K562 (cell line): ENCODE measurements around the gene BLVRA. TPM values are rescaled to one million over a fixed set of nuclear protein-coding genes. Genes with fewer than 3 reads are reported as not detected.

Experiments used
- CHCHD3 ChIP-seq: fragments of 250-450 bp; sonication (Bioruptor Pico); IDR thresholded peaks from 2 replicates; pipeline ENCODE4 v2.1.2; 2022; ENCODE audit warnings: mild to moderate bottlenecking
- HIVEP1 ChIP-seq: fragments of 250-450 bp; sonication (Bioruptor Pico); IDR thresholded peaks from 2 replicates; pipeline ENCODE4 v1.4.0; 2020; ENCODE audit warnings: mild to moderate bottlenecking
- HNRNPLL ChIP-seq: fragments of 200-400 bp; formaldehyde crosslinking; IDR thresholded peaks from 2 replicates; pipeline ENCODE4 v1.6.1; 2017; ENCODE audit warnings: low read length, low read depth, mild to moderate bottlenecking; ENCODE audit not compliant: poor library complexity, severe bottlenecking
- MAZ ChIP-seq, 2 experiments: fragments of 450-650 bp in 1 of 2; sonication (generic) in 1 of 2; formaldehyde crosslinking; IDR thresholded peaks in 1 of 2; conservative IDR thresholded peaks in 1 of 2; 2 replicates each; pipeline versions ENCODE4 v1.4.0 to v1.5.0; 2020; ENCODE audit warnings: mild to moderate bottlenecking in 1 of 2, missing genetic modification reagents in 1 of 2
- PHF20 ChIP-seq: fragments of 450-650 bp; IDR thresholded peaks from 2 replicates; pipeline ENCODE4 v1.6.1; 2018; ENCODE audit not compliant: partially characterized antibody
- POLR2B ChIP-seq: fragments of 450-650 bp; IDR thresholded peaks from 2 replicates; pipeline ENCODE4 v1.6.1; 2018; ENCODE audit warnings: low read depth; ENCODE audit not compliant: partially characterized antibody
- SP1 ChIP-seq: sonication (generic); formaldehyde crosslinking; IDR thresholded peaks from 2 replicates; pipeline ENCODE4 v1.8.1; 2022; ENCODE audit warnings: mild to moderate bottlenecking, missing genetic modification reagents
- SUPT5H ChIP-seq: fragments of 450-650 bp; IDR thresholded peaks from 2 replicates; pipeline ENCODE4 v1.6.1; 2016
- ZNF263 ChIP-seq: sonication (generic); formaldehyde crosslinking; IDR thresholded peaks from 2 replicates; pipeline ENCODE4 v1.8.0; 2022; ENCODE audit warnings: mild to moderate bottlenecking, missing genetic modification reagents, borderline replicate concordance
- ZNF696 ChIP-seq: fragments of 250-450 bp; sonication (Bioruptor Pico); conservative IDR thresholded peaks from 2 replicates; pipeline ENCODE4 v1.4.0; 2020; ENCODE audit warnings: mild to moderate bottlenecking, moderate library complexity
- polyA plus RNA-seq, 8 experiments: library from polyadenylated mRNA; depleted of rRNA in 4 of 8; stranded (reverse) in 5 of 8; unstranded in 3 of 8; fragments of >200 nt; fragmentation: Nextera tagmentation in 2 of 8; fragmentation: Illumina TruSeq in 1 of 8; extraction: Ambion mirVana in 2 of 8; extraction: Trizol in 1 of 8; gene quantifications; 2 replicates each; pipeline versions ENCODE4 v1.2.1 to v1.2.3, GENCODE V29; 2011 to 2014; ENCODE audit warnings: inconsistent platforms in 1 of 8, missing spikeins in 1 of 8
- total RNA-seq, 7 experiments: library from RNA; depleted of rRNA in 6 of 7; stranded (reverse); fragments of >200 nt in 6 of 7; fragmentation: Illumina TruSeq in 2 of 7; extraction: Trizol in 2 of 7; gene quantifications; 2 replicates each; pipeline versions ENCODE4 v1.2.1 to v1.2.3, GENCODE V29; 2011 to 2021; ENCODE audit warnings: low replicate concordance in 1 of 7
- TF ChIP-seq, protein P1 (sequence below): fragments of 250-450 bp; sonication (Bioruptor Pico); IDR thresholded peaks from 2 replicates; pipeline ENCODE4 v1.4.0; 2020
- TF ChIP-seq, protein P2 (sequence below): fragments of 250-450 bp; sonication (Bioruptor Pico); IDR thresholded peaks from 2 replicates; pipeline ENCODE4 v1.5.0; 2022; ENCODE audit warnings: mild to moderate bottlenecking
- TF ChIP-seq, protein P3 (sequence below), 2 experiments: fragments of 450-650 bp in 1 of 2; sonication (generic) in 1 of 2; formaldehyde crosslinking in 1 of 2; IDR thresholded peaks in 1 of 2; conservative IDR thresholded peaks in 1 of 2; 2 replicates each; pipeline versions ENCODE4 v1.6.1 to v1.8.1; 2016 to 2023; ENCODE audit warnings: mild to moderate bottlenecking in 2 of 2, moderate library complexity in 2 of 2, inconsistent platforms in 1 of 2, missing genetic modification reagents in 1 of 2
- TF ChIP-seq, protein P4 (sequence below): sonication (generic); formaldehyde crosslinking; IDR thresholded peaks from 2 replicates; pipeline ENCODE4 v1.8.0; 2022; ENCODE audit warnings: missing genetic modification reagents, mild to moderate bottlenecking, moderate library complexity, borderline replicate concordance

BLVRA gene
- total and polyA plus RNA-seq, 9 of the 15 experiments (the other 6 are each of a cell fraction or from before 2014, with no cell fraction given), result 48.5 to 147 (median 61.5) TPM

DNA sequence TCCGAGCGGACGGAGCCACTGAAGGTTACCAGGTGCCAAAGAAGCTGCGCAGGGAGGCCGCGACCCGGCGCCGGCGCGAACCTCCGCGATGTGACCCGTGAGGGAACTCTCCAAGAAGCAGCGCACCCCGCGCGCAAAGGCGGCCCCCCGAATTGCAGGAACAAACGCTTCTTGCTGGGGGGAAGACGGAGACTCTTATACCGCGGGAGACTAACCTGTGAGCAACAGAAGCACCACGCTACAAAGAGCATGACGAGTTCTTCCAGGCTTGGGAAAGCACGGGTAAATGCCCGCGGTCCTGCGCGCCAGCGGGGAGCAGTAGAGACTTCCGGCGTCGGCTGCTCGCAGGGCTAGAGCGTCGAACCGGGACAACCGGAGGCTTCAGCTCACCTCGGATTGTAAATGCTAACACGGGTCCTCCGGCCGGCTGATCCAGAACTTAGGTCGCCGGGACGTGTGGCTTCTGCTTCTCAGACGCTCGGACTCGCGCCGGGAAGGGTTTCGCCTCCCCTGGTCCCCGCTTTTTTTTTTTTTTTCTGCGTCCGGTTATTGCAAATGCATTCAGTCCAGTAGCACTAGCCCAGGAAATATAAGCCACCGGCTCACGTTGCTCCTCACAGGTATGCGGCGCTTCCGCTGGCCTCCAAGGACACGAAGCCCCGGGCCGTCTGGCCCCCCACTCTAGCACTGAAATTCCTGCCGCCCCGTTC lies 29.1 kb upstream of the BLVRA start, which contains the start of gene COA1 (continued):
- TF ChIP-seq, protein P1, sequence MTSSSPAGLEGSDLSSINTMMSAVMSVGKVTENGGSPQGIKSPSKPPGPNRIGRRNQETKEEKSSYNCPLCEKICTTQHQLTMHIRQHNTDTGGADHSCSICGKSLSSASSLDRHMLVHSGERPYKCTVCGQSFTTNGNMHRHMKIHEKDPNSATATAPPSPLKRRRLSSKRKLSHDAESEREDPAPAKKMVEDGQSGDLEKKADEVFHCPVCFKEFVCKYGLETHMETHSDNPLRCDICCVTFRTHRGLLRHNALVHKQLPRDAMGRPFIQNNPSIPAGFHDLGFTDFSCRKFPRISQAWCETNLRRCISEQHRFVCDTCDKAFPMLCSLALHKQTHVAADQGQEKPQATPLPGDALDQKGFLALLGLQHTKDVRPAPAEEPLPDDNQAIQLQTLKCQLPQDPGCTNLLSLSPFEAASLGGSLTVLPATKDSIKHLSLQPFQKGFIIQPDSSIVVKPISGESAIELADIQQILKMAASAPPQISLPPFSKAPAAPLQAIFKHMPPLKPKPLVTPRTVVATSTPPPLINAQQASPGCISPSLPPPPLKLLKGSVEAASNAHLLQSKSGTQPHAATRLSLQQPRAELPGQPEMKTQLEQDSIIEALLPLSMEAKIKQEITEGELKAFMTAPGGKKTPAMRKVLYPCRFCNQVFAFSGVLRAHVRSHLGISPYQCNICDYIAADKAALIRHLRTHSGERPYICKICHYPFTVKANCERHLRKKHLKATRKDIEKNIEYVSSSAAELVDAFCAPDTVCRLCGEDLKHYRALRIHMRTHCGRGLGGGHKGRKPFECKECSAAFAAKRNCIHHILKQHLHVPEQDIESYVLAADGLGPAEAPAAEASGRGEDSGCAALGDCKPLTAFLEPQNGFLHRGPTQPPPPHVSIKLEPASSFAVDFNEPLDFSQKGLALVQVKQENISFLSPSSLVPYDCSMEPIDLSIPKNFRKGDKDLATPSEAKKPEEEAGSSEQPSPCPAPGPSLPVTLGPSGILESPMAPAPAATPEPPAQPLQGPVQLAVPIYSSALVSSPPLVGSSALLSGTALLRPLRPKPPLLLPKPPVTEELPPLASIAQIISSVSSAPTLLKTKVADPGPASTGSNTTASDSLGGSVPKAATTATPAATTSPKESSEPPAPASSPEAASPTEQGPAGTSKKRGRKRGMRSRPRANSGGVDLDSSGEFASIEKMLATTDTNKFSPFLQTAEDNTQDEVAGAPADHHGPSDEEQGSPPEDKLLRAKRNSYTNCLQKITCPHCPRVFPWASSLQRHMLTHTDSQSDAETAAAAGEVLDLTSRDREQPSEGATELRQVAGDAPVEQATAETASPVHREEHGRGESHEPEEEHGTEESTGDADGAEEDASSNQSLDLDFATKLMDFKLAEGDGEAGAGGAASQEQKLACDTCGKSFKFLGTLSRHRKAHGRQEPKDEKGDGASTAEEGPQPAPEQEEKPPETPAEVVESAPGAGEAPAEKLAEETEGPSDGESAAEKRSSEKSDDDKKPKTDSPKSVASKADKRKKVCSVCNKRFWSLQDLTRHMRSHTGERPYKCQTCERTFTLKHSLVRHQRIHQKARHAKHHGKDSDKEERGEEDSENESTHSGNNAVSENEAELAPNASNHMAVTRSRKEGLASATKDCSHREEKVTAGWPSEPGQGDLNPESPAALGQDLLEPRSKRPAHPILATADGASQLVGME (CRISPR knock-in tag), result no peak
- TF ChIP-seq, protein P2, sequence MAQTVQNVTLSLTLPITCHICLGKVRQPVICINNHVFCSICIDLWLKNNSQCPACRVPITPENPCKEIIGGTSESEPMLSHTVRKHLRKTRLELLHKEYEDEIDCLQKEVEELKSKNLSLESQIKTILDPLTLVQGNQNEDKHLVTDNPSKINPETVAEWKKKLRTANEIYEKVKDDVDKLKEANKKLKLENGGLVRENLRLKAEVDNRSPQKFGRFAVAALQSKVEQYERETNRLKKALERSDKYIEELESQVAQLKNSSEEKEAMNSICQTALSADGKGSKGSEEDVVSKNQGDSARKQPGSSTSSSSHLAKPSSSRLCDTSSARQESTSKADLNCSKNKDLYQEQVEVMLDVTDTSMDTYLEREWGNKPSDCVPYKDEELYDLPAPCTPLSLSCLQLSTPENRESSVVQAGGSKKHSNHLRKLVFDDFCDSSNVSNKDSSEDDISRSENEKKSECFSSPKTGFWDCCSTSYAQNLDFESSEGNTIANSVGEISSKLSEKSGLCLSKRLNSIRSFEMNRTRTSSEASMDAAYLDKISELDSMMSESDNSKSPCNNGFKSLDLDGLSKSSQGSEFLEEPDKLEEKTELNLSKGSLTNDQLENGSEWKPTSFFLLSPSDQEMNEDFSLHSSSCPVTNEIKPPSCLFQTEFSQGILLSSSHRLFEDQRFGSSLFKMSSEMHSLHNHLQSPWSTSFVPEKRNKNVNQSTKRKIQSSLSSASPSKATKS, result no peak
- TF ChIP-seq SUPT5H, result peak; percentile 91
- no peak for TF ChIP-seq HIVEP1
- TF ChIP-seq, protein P3, sequence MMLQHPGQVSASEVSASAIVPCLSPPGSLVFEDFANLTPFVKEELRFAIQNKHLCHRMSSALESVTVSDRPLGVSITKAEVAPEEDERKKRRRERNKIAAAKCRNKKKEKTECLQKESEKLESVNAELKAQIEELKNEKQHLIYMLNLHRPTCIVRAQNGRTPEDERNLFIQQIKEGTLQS (IDR thresholded peaks at IDR 0.05), result no peak
- TF ChIP-seq, protein P3 (CRISPR knock-in tag; conservative IDR thresholded peaks at IDR 0.05), result no peak; the same call in 1 of the 2 replicates
- TF ChIP-seq PHF20, result peak; percentile 76
- peak; percentile 60 for TF ChIP-seq HNRNPLL
- TF ChIP-seq ZNF263 (CRISPR knock-in tag), result no peak
- peak; percentile 87 for TF ChIP-seq POLR2B
- no peak for TF ChIP-seq CHCHD3 (CRISPR knock-in tag)
- no peak for TF ChIP-seq ZNF696 (CRISPR knock-in tag)
- TF ChIP-seq, protein P4, sequence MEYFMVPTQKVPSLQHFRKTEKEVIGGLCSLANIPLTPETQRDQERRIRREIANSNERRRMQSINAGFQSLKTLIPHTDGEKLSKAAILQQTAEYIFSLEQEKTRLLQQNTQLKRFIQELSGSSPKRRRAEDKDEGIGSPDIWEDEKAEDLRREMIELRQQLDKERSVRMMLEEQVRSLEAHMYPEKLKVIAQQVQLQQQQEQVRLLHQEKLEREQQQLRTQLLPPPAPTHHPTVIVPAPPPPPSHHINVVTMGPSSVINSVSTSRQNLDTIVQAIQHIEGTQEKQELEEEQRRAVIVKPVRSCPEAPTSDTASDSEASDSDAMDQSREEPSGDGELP (CRISPR knock-in tag), result peak; percentile 92; the same call in 1 of the 2 replicates
- peak; percentile 60 to 67; a peak in 3 of 4 replicates for TF ChIP-seq MAZ (CRISPR knock-in tag; conservative IDR thresholded peaks at IDR 0.05 in 1 of 2, IDR thresholded peaks at IDR 0.05 in 1 of 2)
- peak; percentile 55 for TF ChIP-seq SP1
